Measurements from ENCODE around the gene DUSP10. TPM values are rescaled to one million over a fixed set of nuclear protein-coding genes. Genes with fewer than 3 reads are reported as not detected.

The DUSP10 gene
- total and polyA plus RNA-seq, 2 experiments from 2014 or later: 13.8 to 25.4 TPM

GRCh38 chr1:221711656-221712055 is 30.2 kb downstream of the DUSP10 start:
- Histone ChIP-seq H3K4me1 (ENCODE audit: low read depth) (peaks cover 35% of the 10 kb centered on the region), H3K27ac (no peak overlapping the region)
- no peak for TF ChIP-seq CTCF (IDR thresholded peaks at IDR 0.05; ENCODE audit: low read depth, low read length)

GRCh38 chr1:221711063-221711577 is 30.8 kb downstream of the DUSP10 start:
- DNase-seq (ENCODE audit: low read depth in 1 of 2, low spot score in 1 of 2): no peak
- TF ChIP-seq CTCF (IDR thresholded peaks at IDR 0.05; ENCODE audit: low read depth, low read length): no peak
- Histone ChIP-seq H3K36me3 (no peaks in the 10 kb centered on the region), H3K27ac (no peak overlapping the region), H3K27me3 (no peaks in the 10 kb centered on the region), H3K4me1 (ENCODE audit: low read depth) (peaks cover 29% of the 10 kb centered on the region), H3K9me3 (ENCODE audit: low read depth) (no peaks in the 10 kb centered on the region), H3K4me3 (no peak overlapping the region)

More at GRCh38 chr1:221711656-221712055, 30.2 kb downstream of the DUSP10 start:
- Histone ChIP-seq H3K36me3 (no peaks in the 10 kb centered on the region), H3K27me3 (no peaks in the 10 kb centered on the region), H3K9me3 (ENCODE audit: low read depth) (no peaks in the 10 kb centered on the region), H3K4me3 (no peak overlapping the region)
- DNase-seq (ENCODE audit: low read depth in 1 of 2, low spot score in 1 of 2): no peak

GRCh38 chr1:221709854-221710253 is 32.0 kb downstream of the DUSP10 start:
- DNase-seq (ENCODE audit: low read depth in 1 of 2, low spot score in 1 of 2): no peak
- H3K4me1 ChIP-seq (ENCODE audit: low read depth): peaks cover 23% of the 10 kb centered on the region
- no peaks in the 10 kb centered on the region for H3K36me3 ChIP-seq
- no peak overlapping the region for H3K4me3 ChIP-seq
- no peaks in the 10 kb centered on the region for H3K27me3 ChIP-seq
- H3K9me3 ChIP-seq (ENCODE audit: low read depth): no peaks in the 10 kb centered on the region
- TF ChIP-seq CTCF (IDR thresholded peaks at IDR 0.05; ENCODE audit: low read depth, low read length): no peak
- no peak overlapping the region for H3K27ac ChIP-seq

GRCh38 chr1:221708987-221709386 is 32.9 kb downstream of the DUSP10 start:
- peak in 1 of 2 donors; percentile 40 for DNase-seq (ENCODE audit: low read depth in 1 of 2, low spot score in 1 of 2)
- no peak overlapping the region for H3K27ac ChIP-seq

GRCh38 chr1:221708076-221708571 is 33.8 kb downstream of the DUSP10 start:
- peak in 1 of 2 donors; percentile 55 for DNase-seq (ENCODE audit: low read depth in 1 of 2, low spot score in 1 of 2)
- TF ChIP-seq CTCF (IDR thresholded peaks at IDR 0.05; ENCODE audit: low read depth, low read length): no peak
- H3K27ac ChIP-seq: no peak overlapping the region

More at GRCh38 chr1:221708987-221709386, 32.9 kb downstream of the DUSP10 start:
- H3K4me3 ChIP-seq: no peak overlapping the region
- H3K27me3 ChIP-seq: no peaks in the 10 kb centered on the region
- H3K9me3 ChIP-seq (ENCODE audit: low read depth): no peaks in the 10 kb centered on the region
- peaks cover 21% of the 10 kb centered on the region for H3K4me1 ChIP-seq (ENCODE audit: low read depth)
- H3K36me3 ChIP-seq: peaks cover 6% of the 10 kb centered on the region
- TF ChIP-seq CTCF (IDR thresholded peaks at IDR 0.05; ENCODE audit: low read depth, low read length): no peak

More at GRCh38 chr1:221708076-221708571, 33.8 kb downstream of the DUSP10 start:
- H3K9me3 ChIP-seq (ENCODE audit: low read depth): no peaks in the 10 kb centered on the region
- no peaks in the 10 kb centered on the region for H3K27me3 ChIP-seq
- peaks cover 10% of the 10 kb centered on the region for H3K36me3 ChIP-seq
- H3K4me1 ChIP-seq (ENCODE audit: low read depth): peaks cover 21% of the 10 kb centered on the region
- H3K4me3 ChIP-seq: no peak overlapping the region
